GM18951 (cell line): ENCODE data around the gene SAT1.

Experiments
- POLR2A ChIP-seq: IDR thresholded peaks from 4 replicates; pipeline ENCODE4 v1.6.1; 2011; ENCODE audit warnings: mild to moderate bottlenecking; ENCODE audit not compliant: insufficient read length, insufficient read depth; ENCODE audit errors: extremely low read depth
- in situ Hi-C: fragments of 300-500 bp; cut with MboI; formaldehyde crosslinking; loops from one replicate; pipeline ENCODE4 v1.12.0; 2022; ENCODE audit warnings: low sequenced_read_pairs, mixed read lengths, inconsistent platforms; ENCODE audit not compliant: unreplicated experiment

SAT1 gene

GRCh38 chrX:23825675-23826074 is 42.7 kb downstream of the SAT1 start:
- in situ Hi-C loops, result no loop called here
- TF ChIP-seq POLR2A, result no peak

GRCh38 chrX:23826216-23826615 is 43.2 kb downstream of the SAT1 start:
- in situ Hi-C loops, result no loop called here
- no peak for TF ChIP-seq POLR2A

GRCh38 chrX:23826653-23827052 is 43.7 kb downstream of the SAT1 start:
- TF ChIP-seq POLR2A, result no peak
- in situ Hi-C loops, result no loop called here

- in situ Hi-C loops, result no loop called here
- TF ChIP-seq POLR2A, result no peak
These were observed 45.9 kb downstream of the SAT1 start for GRCh38 chrX:23828881-23829280.

- in situ Hi-C loops, result no loop called here
- TF ChIP-seq POLR2A, result no peak
These were observed 49.7 kb downstream of the SAT1 start for GRCh38 chrX:23832721-23833120.
